ENCODE measurements around the gene GRXCR2. TPM values are rescaled to one million over a fixed set of nuclear protein-coding genes. Genes with fewer than 3 reads are reported as not detected.

Gene GRXCR2
- total RNA-seq, 1 donor from 2014 or later, result not detected

DNA sequence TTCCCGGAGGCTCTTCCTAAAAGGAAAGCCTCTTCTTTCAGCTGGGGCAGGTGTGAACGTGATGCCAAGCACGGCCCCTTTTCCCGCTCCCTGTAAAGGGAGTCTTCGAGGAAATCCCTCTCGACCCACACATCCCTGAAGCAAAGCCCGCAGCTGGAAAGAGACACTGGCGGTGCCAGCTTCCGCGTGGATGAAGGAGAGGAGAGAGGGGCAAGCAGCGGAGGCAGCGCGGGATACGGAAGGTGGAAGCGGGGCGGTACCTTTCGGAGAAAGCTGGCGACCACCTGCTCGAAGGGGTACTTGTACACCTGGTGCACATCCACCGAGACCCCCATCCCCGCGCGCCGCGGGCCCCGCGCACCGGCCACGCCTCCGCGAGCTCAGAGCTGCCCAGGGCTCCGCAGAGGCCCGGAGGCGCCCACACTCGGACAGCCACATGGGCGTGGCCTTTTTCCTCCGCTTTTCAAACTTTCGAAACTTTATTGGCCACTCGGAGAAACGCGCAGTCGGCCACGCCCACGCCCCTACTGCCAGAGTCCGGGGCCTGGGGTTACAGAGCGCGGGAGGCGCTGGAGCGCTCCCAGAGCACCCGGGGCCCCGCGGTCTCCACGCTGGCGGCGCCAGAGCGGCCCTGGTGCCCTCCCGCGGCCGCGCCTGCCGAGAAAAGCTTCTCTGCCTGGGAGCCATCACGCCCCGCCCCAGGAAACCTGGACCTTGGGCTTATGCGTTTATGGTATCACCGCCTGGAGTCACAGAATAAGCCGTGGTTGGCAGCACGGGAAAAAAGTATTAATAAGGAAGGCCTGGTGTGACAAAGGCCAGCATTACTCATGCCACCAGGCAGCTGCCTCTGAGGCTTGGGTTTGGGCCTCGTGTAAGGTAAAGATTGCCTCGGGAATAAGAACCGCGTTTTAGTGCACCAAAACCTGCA lies 37.6 kb downstream of the GRXCR2 start, which contains the start of gene PRELID2:
PRELID2 (minus strand) TSS at position 426 of the 931 bp plus-strand sequence; CDS start at position 335, 91 bp downstream.
- ATAC-seq, result peak; percentile 81

- ATAC-seq, result no peak
Observed at GRCh38 chr5:145834554-145834916, 38.3 kb downstream of the GRXCR2 start.

DNA sequence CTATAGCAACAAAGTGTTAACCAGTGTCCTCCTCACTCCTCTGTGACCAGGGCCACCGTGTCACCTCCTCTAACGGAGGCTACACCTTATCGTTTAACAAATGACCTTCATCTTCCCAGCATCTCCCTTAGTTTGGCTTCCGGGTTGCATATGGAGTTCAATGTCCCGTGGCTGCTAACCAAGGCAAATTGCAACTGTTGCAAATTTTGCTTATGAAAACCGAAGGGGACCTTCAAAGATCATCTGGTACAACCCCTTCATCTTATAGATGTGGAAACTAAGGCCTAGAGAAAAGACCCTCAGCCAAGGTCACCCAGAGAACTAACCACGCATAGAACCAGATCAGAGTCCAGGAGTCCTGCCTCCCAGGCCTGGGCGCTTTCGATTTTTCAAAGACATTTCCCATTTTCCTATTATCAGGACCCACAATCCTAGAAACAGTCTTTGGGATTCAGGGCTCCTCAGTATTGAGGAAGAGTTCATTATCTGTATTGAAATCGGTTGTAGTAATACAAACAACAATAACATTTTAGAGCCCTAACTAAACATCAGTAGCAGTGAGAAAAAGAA lies 39.1 kb downstream of the GRXCR2 start:
- no peak for ATAC-seq

DNA sequence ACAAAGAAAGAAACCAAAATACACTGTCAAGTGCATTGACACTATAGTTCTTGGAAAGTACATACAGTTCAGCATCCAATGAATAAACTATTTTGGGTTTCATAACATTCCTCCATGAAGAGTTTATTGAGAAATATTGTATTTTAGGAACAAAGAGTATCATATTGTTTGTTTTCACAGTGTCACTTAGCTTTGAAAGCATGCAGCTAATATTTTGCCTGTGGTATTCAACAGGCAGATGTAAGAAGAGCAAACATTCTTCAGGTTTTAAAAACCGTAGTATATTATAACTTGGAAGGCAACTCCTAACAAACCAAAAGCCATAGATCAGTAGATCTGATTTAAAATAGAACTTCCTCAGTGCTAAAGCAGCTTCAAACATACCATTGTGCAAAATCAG lies 42.2 kb downstream of the GRXCR2 start:
- ATAC-seq, result no peak

GRCh38 chr5:145829708-145830361 lies 43.0 kb downstream of the GRXCR2 start:
- ATAC-seq, result no peak

DNA sequence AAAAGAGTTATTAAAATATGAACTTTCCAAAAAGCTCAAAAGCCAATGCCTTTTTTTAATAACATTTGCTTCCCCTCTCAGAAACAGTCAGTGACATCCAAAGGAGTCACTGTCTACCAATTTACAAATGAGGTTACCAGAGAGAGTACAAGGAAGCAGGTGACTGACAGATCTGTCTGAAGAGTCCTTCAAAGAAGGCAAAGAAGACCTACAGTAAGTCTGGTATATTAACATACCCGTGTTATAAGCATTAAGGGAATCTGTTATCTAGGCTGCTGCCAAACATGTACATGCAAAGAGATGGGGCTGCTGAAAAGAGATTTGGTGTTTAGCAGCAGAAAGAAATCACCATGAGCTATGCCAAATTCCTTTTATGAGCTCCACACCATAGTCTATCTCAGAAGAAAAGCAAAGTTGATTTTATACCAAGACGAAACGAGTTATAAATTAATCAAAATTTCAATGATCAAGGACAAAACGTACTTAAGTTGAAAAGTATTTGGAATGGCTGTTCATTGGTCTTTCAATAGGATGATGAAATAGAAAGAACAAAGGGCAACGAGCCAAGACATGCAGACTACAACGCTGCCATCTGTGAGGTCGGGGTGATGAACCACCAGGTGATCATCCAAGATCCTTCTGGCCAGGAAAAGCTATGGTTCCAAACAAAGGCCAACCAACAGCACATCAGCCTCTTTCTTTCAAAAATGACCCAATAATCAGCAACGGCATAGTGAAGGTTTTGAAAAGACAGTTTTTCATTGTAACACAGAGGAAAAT lies 45.7 kb downstream of the GRXCR2 start:
- ATAC-seq, result no peak

- ATAC-seq, result no peak
Observed at GRCh38 chr5:145825751-145826180, 47.0 kb downstream of the GRXCR2 start.

DNA sequence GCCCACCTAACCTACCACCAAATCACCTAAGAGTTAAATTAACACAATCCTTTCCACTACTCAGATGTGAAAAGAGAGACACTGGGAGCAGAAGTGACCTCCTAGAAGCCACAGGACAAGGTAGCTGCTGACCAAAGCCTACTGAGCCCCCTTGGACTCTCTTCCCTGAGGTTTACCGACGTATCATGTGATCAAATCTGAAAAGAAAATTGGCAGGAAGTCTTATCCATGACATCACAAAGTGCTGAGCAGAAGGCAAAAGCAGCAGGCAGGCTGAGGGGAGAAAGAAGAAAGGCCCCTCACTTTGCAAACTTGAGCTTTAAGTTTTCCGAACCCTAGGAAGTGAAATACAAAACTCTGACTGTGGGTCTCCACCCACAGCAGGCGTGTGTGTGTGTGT lies 48.8 kb downstream of the GRXCR2 start:
- ATAC-seq, result no peak

- ATAC-seq, result no peak
Observed at GRCh38 chr5:145818604-145819003, 54.2 kb downstream of the GRXCR2 start.

GRCh38 chr5:145812877-145813276 lies 59.9 kb downstream of the GRXCR2 start:
- no peak for ATAC-seq

GRCh38 chr5:145811834-145812625 lies 60.8 kb downstream of the GRXCR2 start:
- peak; percentile 72 for ATAC-seq

Other genes with a start within 250 kb of the GRXCR2 start
- 4.8 TPM for gene PRELID2, start 37.7 kb downstream of the GRXCR2 start, total RNA-seq
- 49.8 TPM for gene SH3RF2, start 63.6 kb upstream of the GRXCR2 start, total RNA-seq
- 0.52 TPM for gene PLAC8L1, start 232.6 kb upstream of the GRXCR2 start, total RNA-seq